IMR-90 (cell line): ENCODE results near the gene NFASC.

Experiments
- BHLHE40 ChIP-seq: fragments of 150-350 bp; IDR thresholded peaks from 2 replicates; pipeline ENCODE4 v1.6.1; 2016; ENCODE audit warnings: mild to moderate bottlenecking, low read depth, low read length
- CEBPB ChIP-seq: IDR thresholded peaks from 2 replicates; pipeline ENCODE4 v1.6.1; 2012; ENCODE audit warnings: low read depth, low read length, improper control_type of control experiment
- CHD1 ChIP-seq: IDR thresholded peaks from 2 replicates; pipeline ENCODE4 v1.6.1; 2012; ENCODE audit warnings: low read depth, low read length, improper control_type of control experiment
- CTCF ChIP-seq: conservative IDR thresholded peaks from 2 replicates; pipeline ENCODE4 v1.5.1; 2012; ENCODE audit warnings: mild to moderate bottlenecking, low read depth, low read length, improper control_type of control experiment
- ELK1 ChIP-seq: fragments of 150-350 bp; IDR thresholded peaks from 2 replicates; pipeline ENCODE4 v1.6.1; 2016; ENCODE audit warnings: low read depth, mild to moderate bottlenecking, low read length, moderate library complexity, borderline replicate concordance
- MAFK ChIP-seq: IDR thresholded peaks from 2 replicates; pipeline ENCODE4 v1.6.1; 2012; ENCODE audit warnings: low read depth, low read length, improper control_type of control experiment
- MAZ ChIP-seq: IDR thresholded peaks from 2 replicates; pipeline ENCODE4 v1.6.1; 2012; ENCODE audit warnings: low read depth, mild to moderate bottlenecking, low read length, improper control_type of control experiment, moderate library complexity, borderline replicate concordance
- POLR2A ChIP-seq: IDR thresholded peaks from 2 replicates; pipeline ENCODE4 v1.6.1; 2012; ENCODE audit warnings: mild to moderate bottlenecking, low read depth, low read length
- RAD21 ChIP-seq: IDR thresholded peaks from 2 replicates; pipeline ENCODE4 v1.6.1; 2012; ENCODE audit warnings: low read length, improper control_type of control experiment
- RCOR1 ChIP-seq: IDR thresholded peaks from 2 replicates; pipeline ENCODE4 v1.6.1; 2012; ENCODE audit warnings: mild to moderate bottlenecking, low read length, improper control_type of control experiment; ENCODE audit not compliant: insufficient replicate concordance
- RFX5 ChIP-seq: IDR thresholded peaks from 2 replicates; pipeline ENCODE4 v1.8.0; 2012; ENCODE audit warnings: low read depth, mild to moderate bottlenecking, low read length, moderate library complexity
- SMC3 ChIP-seq: fragments of 150-350 bp; IDR thresholded peaks from 2 replicates; pipeline ENCODE4 v1.6.1; 2016; ENCODE audit warnings: low read depth, mild to moderate bottlenecking, antibody characterized with exemption, low read length, moderate library complexity
- USF2 ChIP-seq: fragments of 150-350 bp; IDR thresholded peaks from 2 replicates; pipeline ENCODE4 v1.6.1; 2017; ENCODE audit warnings: mild to moderate bottlenecking, antibody characterized with exemption, low read length, low read depth

- TF ChIP-seq POLR2A = no peak
- no peak for TF ChIP-seq CTCF
- no peak for TF ChIP-seq USF2
- TF ChIP-seq CEBPB = no peak
- no peak for TF ChIP-seq CHD1
- TF ChIP-seq BHLHE40 = no peak
- TF ChIP-seq SMC3 = no peak
- TF ChIP-seq RFX5 = no peak
- no peak for TF ChIP-seq MAZ
- TF ChIP-seq ELK1 = no peak
- TF ChIP-seq RCOR1 = no peak
- TF ChIP-seq MAFK = no peak
- no peak for TF ChIP-seq RAD21
Observed at GRCh38 chr1:204936765-204937164, 66.1 kb downstream of the NFASC start.
